IMR-90 (cell line): ENCODE data around the gene PNMA8C. TPM values are rescaled to one million over a fixed set of nuclear protein-coding genes. Genes with fewer than 3 reads are reported as not detected.

Source experiments
- ATAC-seq: fragments of 200-7000 bp; cut with Tn5 transposase; 2 replicates; pipeline ENCODE4 v1.9.1; 2020; ENCODE audit warnings: low read depth, mild to moderate bottlenecking, moderate library complexity
- BruUV-seq: library from RNA; stranded (reverse); fragments of 400-500 nt; replicated peaks from 2 replicates; lab custom pipeline; 2021; lab: Mats Ljungman, UMichigan
- CTCF ChIA-PET: fragments of 300-600 bp; formaldehyde crosslinking; extraction: SDS; loops from one replicate; lab custom pipeline; 2021; ENCODE audit warnings: antibody characterized with exemption; lab: Yijun Ruan, JAX
- POLR2A ChIA-PET: fragments of 300-600 bp; sonication (Branson Sonifier 250); formaldehyde crosslinking; loops from one replicate; lab custom pipeline; 2022; ENCODE audit warnings: antibody characterized with exemption; ENCODE audit not compliant: unreplicated experiment; lab: Charles Lee
- DNase-seq: peaks from one replicate; pipeline ENCODE4 v3.0.0; 2013
- H2AFZ ChIP-seq: replicated peaks from 2 replicates; pipeline ENCODE3; 2013; ENCODE audit warnings: low read length, mild to moderate bottlenecking; ENCODE audit not compliant: poor library complexity
- H2AK5ac ChIP-seq: 2 replicates; pipeline ENCODE4 v1.6.1; 2013; ENCODE audit warnings: low read depth, low read length, inconsistent platforms
- H2AK9ac ChIP-seq: replicated peaks from 2 replicates; pipeline ENCODE3; 2013; ENCODE audit warnings: mild to moderate bottlenecking, low read depth, low read length, moderate library complexity; ENCODE audit not compliant: poor library complexity
- H2BK120ac ChIP-seq: 2 replicates; pipeline ENCODE4 v1.6.1; 2013; ENCODE audit warnings: low read depth, low read length, inconsistent platforms
- H2BK15ac ChIP-seq: 3 replicates; pipeline ENCODE4 v1.6.1; 2013; ENCODE audit warnings: low read depth, low read length, inconsistent platforms
- H2BK20ac ChIP-seq: 2 replicates; pipeline ENCODE4 v1.6.1; 2013; ENCODE audit warnings: low read depth, mild to moderate bottlenecking, inconsistent platforms, low read length, moderate library complexity
- H2BK5ac ChIP-seq: 2 replicates; pipeline ENCODE4 v1.6.1; 2013; ENCODE audit warnings: mild to moderate bottlenecking, low read depth, low read length, inconsistent platforms; ENCODE audit not compliant: poor library complexity, severe bottlenecking
- H3K14ac ChIP-seq: replicated peaks from 2 replicates; pipeline ENCODE4 v1.6.1; 2013; ENCODE audit warnings: low read depth, low read length, inconsistent platforms
- H3K18ac ChIP-seq: 2 replicates; pipeline ENCODE4 v1.6.1; 2013; ENCODE audit warnings: low read depth, low read length, control low read depth
- H3K23ac ChIP-seq: 2 replicates; pipeline ENCODE4 v1.6.1; 2013; ENCODE audit warnings: low read depth, low read length, inconsistent platforms
- H3K27ac ChIP-seq: 2 replicates; pipeline ENCODE4 v1.5.1; 2013; ENCODE audit warnings: mild to moderate bottlenecking, control low read depth, low read length; ENCODE audit not compliant: insufficient read depth
- H3K27me3 ChIP-seq: 2 replicates; pipeline ENCODE4 v1.6.1; 2013; ENCODE audit warnings: low read length; ENCODE audit not compliant: control insufficient read depth, insufficient read depth
- H3K36me3 ChIP-seq: 2 replicates; pipeline ENCODE4 v1.6.1; 2013; ENCODE audit warnings: low read length, mixed read lengths; ENCODE audit not compliant: control insufficient read depth, insufficient read depth
- H3K4ac ChIP-seq: 2 replicates; pipeline ENCODE4 v1.6.1; 2013; ENCODE audit warnings: low read depth, low read length, inconsistent platforms
- H3K4me1 ChIP-seq: 2 replicates; pipeline ENCODE4 v1.6.1; 2013; ENCODE audit warnings: low read length, mixed read lengths; ENCODE audit not compliant: control insufficient read depth, insufficient read depth
- H3K4me2 ChIP-seq: 2 replicates; pipeline ENCODE4 v1.6.1; 2013; ENCODE audit warnings: low read depth, mild to moderate bottlenecking, control low read depth, low read length, moderate library complexity
- H3K4me3 ChIP-seq: 2 replicates; pipeline ENCODE4 v1.5.1; 2013; ENCODE audit warnings: low read depth, mild to moderate bottlenecking, control low read depth, low read length, moderate library complexity; ENCODE audit not compliant: insufficient read depth
- H3K56ac ChIP-seq: 2 replicates; pipeline ENCODE4 v1.6.1; 2013; ENCODE audit warnings: low read length, inconsistent platforms; ENCODE audit not compliant: insufficient read depth; ENCODE audit errors: extremely low read depth
- H3K79me1 ChIP-seq, 2 experiments: 2 replicates each; pipeline ENCODE4 v1.6.1; 2013; ENCODE audit warnings: low read length in 2 of 2, inconsistent platforms in 1 of 2, low read depth in 1 of 2
- H3K9ac ChIP-seq: 2 replicates; pipeline ENCODE4 v1.6.1; 2013; ENCODE audit warnings: low read depth, low read length, control low read depth
- H3K9me1 ChIP-seq: 2 replicates; pipeline ENCODE4 v1.6.1; 2013; ENCODE audit warnings: low read length, inconsistent platforms; ENCODE audit not compliant: insufficient read depth
- H3K9me3 ChIP-seq: 2 replicates; pipeline ENCODE4 v1.6.1; 2013; ENCODE audit warnings: low read length; ENCODE audit not compliant: control insufficient read depth, insufficient read depth
- H4K20me1 ChIP-seq: 2 replicates; pipeline ENCODE4 v1.6.1; 2013; ENCODE audit warnings: low read length, inconsistent platforms; ENCODE audit not compliant: insufficient read depth
- H4K5ac ChIP-seq: 2 replicates; pipeline ENCODE4 v1.6.1; 2013; ENCODE audit warnings: mild to moderate bottlenecking, low read depth, low read length, control low read depth
- H4K8ac ChIP-seq, 2 experiments: 2 replicates each; pipeline ENCODE4 v1.6.1; 2013; ENCODE audit warnings: low read depth in 2 of 2, low read length in 2 of 2, control low read depth in 1 of 2, inconsistent platforms in 1 of 2
- H4K91ac ChIP-seq: 2 replicates; pipeline ENCODE4 v1.6.1; 2013; ENCODE audit warnings: low read depth, low read length, inconsistent platforms; ENCODE audit not compliant: insufficient read depth
- BHLHE40 ChIP-seq: fragments of 150-350 bp; IDR thresholded peaks from 2 replicates; pipeline ENCODE4 v1.6.1; 2016; ENCODE audit warnings: mild to moderate bottlenecking, low read depth, low read length
- CEBPB ChIP-seq: IDR thresholded peaks from 2 replicates; pipeline ENCODE4 v1.6.1; 2012; ENCODE audit warnings: low read depth, low read length, improper control_type of control experiment
- CHD1 ChIP-seq: IDR thresholded peaks from 2 replicates; pipeline ENCODE4 v1.6.1; 2012; ENCODE audit warnings: low read depth, low read length, improper control_type of control experiment
- CTCF ChIP-seq: conservative IDR thresholded peaks from 2 replicates; pipeline ENCODE4 v1.5.1; 2012; ENCODE audit warnings: mild to moderate bottlenecking, low read depth, low read length, improper control_type of control experiment
- FOS ChIP-seq: fragments of 150-350 bp; IDR thresholded peaks from 2 replicates; pipeline ENCODE4 v1.6.1; 2016; ENCODE audit warnings: low read depth, low read length
- MAZ ChIP-seq: IDR thresholded peaks from 2 replicates; pipeline ENCODE4 v1.6.1; 2012; ENCODE audit warnings: low read depth, mild to moderate bottlenecking, low read length, improper control_type of control experiment, moderate library complexity, borderline replicate concordance
- MXI1 ChIP-seq: IDR thresholded peaks from 2 replicates; pipeline ENCODE4 v1.6.1; 2012; ENCODE audit warnings: low read depth, mild to moderate bottlenecking, low read length, moderate library complexity, borderline replicate concordance
- NFE2L2 ChIP-seq: fragments of 150-350 bp; IDR thresholded peaks from 2 replicates; pipeline ENCODE4 v1.6.1; 2016; ENCODE audit warnings: low read depth, mild to moderate bottlenecking, low read length
- POLR2A ChIP-seq: IDR thresholded peaks from 2 replicates; pipeline ENCODE4 v1.6.1; 2012; ENCODE audit warnings: mild to moderate bottlenecking, low read depth, low read length
- RAD21 ChIP-seq: IDR thresholded peaks from 2 replicates; pipeline ENCODE4 v1.6.1; 2012; ENCODE audit warnings: low read length, improper control_type of control experiment
- RCOR1 ChIP-seq: IDR thresholded peaks from 2 replicates; pipeline ENCODE4 v1.6.1; 2012; ENCODE audit warnings: mild to moderate bottlenecking, low read length, improper control_type of control experiment; ENCODE audit not compliant: insufficient replicate concordance
- RFX5 ChIP-seq: IDR thresholded peaks from 2 replicates; pipeline ENCODE4 v1.8.0; 2012; ENCODE audit warnings: low read depth, mild to moderate bottlenecking, low read length, moderate library complexity
- SMC3 ChIP-seq: fragments of 150-350 bp; IDR thresholded peaks from 2 replicates; pipeline ENCODE4 v1.6.1; 2016; ENCODE audit warnings: low read depth, mild to moderate bottlenecking, antibody characterized with exemption, low read length, moderate library complexity
- USF2 ChIP-seq: fragments of 150-350 bp; IDR thresholded peaks from 2 replicates; pipeline ENCODE4 v1.6.1; 2017; ENCODE audit warnings: mild to moderate bottlenecking, antibody characterized with exemption, low read length, low read depth
- WGBS, 2 experiments: methylation state at CpG; one replicate each; pipeline versions ENCODE4 v1.1.5 to v1.1.7; 2013; ENCODE audit warnings: missing lambda C conversion rate in 2 of 2; ENCODE audit not compliant: insufficient read length in 1 of 2; ENCODE audit errors: extremely low coverage in 2 of 2; 5-methylcytosine and 5-hydroxymethylcytosine counted together
- dilution Hi-C: fragments of 300-500 bp; cut with HindIII; formaldehyde crosslinking; loops from one replicate; pipeline ENCODE4 v1.14.3; 2018; ENCODE audit warnings: low sequenced_read_pairs; ENCODE audit not compliant: unreplicated experiment
- in situ Hi-C: fragments of 300-500 bp; cut with MboI; formaldehyde crosslinking; loops from 3 replicates; pipeline ENCODE4 v1.14.3; 2019; ENCODE audit warnings: low sequenced_read_pairs, inconsistent platforms, mixed read lengths
- intact Hi-C: fragments of 100-400 bp; cut with micrococcal nuclease; formaldehyde crosslinking; loops from 2 replicates; pipeline ENCODE4 v1.10.0; 2022
- polyA plus RNA-seq, 3 experiments: library from polyadenylated mRNA; depleted of rRNA; stranded (reverse); fragments of >200 nt; gene quantifications; 2 replicates each; pipeline ENCODE4 v1.2.3, GENCODE V29; 2012; ENCODE audit warnings: low replicate concordance in 1 of 3
- total RNA-seq: library from RNA; depleted of rRNA; stranded (reverse); fragments of >200 nt; gene quantifications from 2 replicates; pipeline ENCODE4 v1.2.3, GENCODE V29; 2012

The PNMA8C gene
- total and polyA plus RNA-seq, 2 of the 4 experiments (the other 2 are of a cell fraction) = 0.09 to 0.18 TPM

- TF ChIP-seq RAD21 (no peak), SMC3 (no peak), BHLHE40 (no peak), MAZ (no peak), POLR2A (no peak), CHD1 (no peak), RCOR1 (no peak), NFE2L2 (no peak), CEBPB (no peak), USF2 (no peak), CTCF (no peak), RFX5 (no peak), MXI1 (no peak), FOS (no peak)
- no peak overlapping the region for H3K9ac ChIP-seq
- dilution Hi-C loops (no loop called here), in situ Hi-C loops (no loop called here), intact Hi-C loops (no loop called here)
- H3K18ac ChIP-seq = no peak overlapping the region
- H3K23ac ChIP-seq = no peak overlapping the region
- ChIA-PET POLR2A (no interaction called here), CTCF (no interaction called here)
- no peak overlapping the region for H3K4me2 ChIP-seq
- H3K14ac ChIP-seq = no peak overlapping the region
- DNase-seq (no peak), ATAC-seq (no peak)
- no peaks in the 10 kb centered on the region for H3K36me3 ChIP-seq
- no peak overlapping the region for H2BK120ac ChIP-seq
- no peak overlapping the region for H4K91ac ChIP-seq
- no peak overlapping the region for H2AK9ac ChIP-seq
- H4K8ac ChIP-seq = no peak overlapping the region
- H2BK5ac ChIP-seq = no peak overlapping the region
- no peak overlapping the region for H3K4me3 ChIP-seq
- H3K4me1 ChIP-seq = no peaks in the 10 kb centered on the region
- H3K56ac ChIP-seq = no peak overlapping the region
- no peak overlapping the region for H4K5ac ChIP-seq
- no peak overlapping the region for H2BK15ac ChIP-seq
- no peak overlapping the region for H2AK5ac ChIP-seq
- H2AFZ ChIP-seq = no peak overlapping the region
- H3K9me1 ChIP-seq = 0 out of 2 replicates have a peak, but pooled peaks cover 3% of the 10 kb centered on the region
- BruUV-seq = no TSS peak
- H3K79me1 ChIP-seq = no peaks in the 10 kb centered on the region
- no peaks in the 10 kb centered on the region for H4K20me1 ChIP-seq
- 10% methylated on average over 2 of the region's 6 CpGs; no CpG with 5 or more reads in 1 of the 2 experiments for WGBS, 2 experiments
- no peak overlapping the region for H3K4ac ChIP-seq
- H3K27ac ChIP-seq = no peak overlapping the region
- H2BK20ac ChIP-seq = no peak overlapping the region
- H3K27me3 ChIP-seq = peaks cover 7% of the 10 kb centered on the region; the same call in 1 of the 2 replicates
- H3K9me3 ChIP-seq = no peaks in the 10 kb centered on the region
Measured at GRCh38 chr19:46435009-46435408, 6.3 kb upstream of the PNMA8C start.
